Transverse colon (tissue), 4 donors: Measurements from ENCODE around the gene ARRB1. TPM values are rescaled to one million over a fixed set of nuclear protein-coding genes. Genes with fewer than 3 reads are reported as not detected.
A peak's percentile ranks its signal among the peaks of the same experiment; 100 is the strongest.

ENCODE experiments used
- DNase-seq: peaks from one replicate; pipeline ENCODE4 v3.0.0-alpha.2; 2019
- H3K27ac ChIP-seq, 4 donors: fragments of 200-600 bp; sonication (generic); 2 replicates each; pipeline ENCODE4 v1.5.1; 2016 to 2018; ENCODE audit warnings: inconsistent platforms in 4 of 4
- H3K27me3 ChIP-seq: fragments of 200-600 bp; sonication (generic); 2 replicates; pipeline ENCODE4 v1.5.1; 2017; ENCODE audit warnings: inconsistent platforms
- H3K36me3 ChIP-seq, 4 donors: fragments of 200-600 bp; sonication (generic); 2 replicates each; pipeline ENCODE4 v1.5.1; 2017 to 2019; ENCODE audit warnings: inconsistent platforms in 4 of 4
- H3K4me1 ChIP-seq, 4 donors: fragments of 200-600 bp; sonication (generic); 2 replicates each; pipeline ENCODE4 v1.5.1; 2017 to 2020; ENCODE audit warnings: inconsistent platforms in 4 of 4
- H3K4me3 ChIP-seq, 4 donors: fragments of 200-600 bp; sonication (generic); 1 replicate in 1 of 4; 2 replicates in 3 of 4; pipeline versions ENCODE4 v1.5.1 to v1.6.1; 2017 to 2019; ENCODE audit warnings: inconsistent platforms in 4 of 4
- H3K9me3 ChIP-seq, 2 donors: fragments of 200-600 bp; sonication (generic); 2 replicates each; pipeline ENCODE4 v1.5.1; 2017 to 2019; ENCODE audit warnings: inconsistent platforms in 2 of 2
- CTCF ChIP-seq, 5 experiments: fragments of 200-600 bp in 3 of 5; fragments of 450-650 bp in 2 of 5; sonication (generic) in 3 of 5; IDR thresholded peaks; 1 replicate in 2 of 5; 2 replicates in 3 of 5; pipeline ENCODE4 v1.5.1; 2016 to 2017; ENCODE audit warnings: antibody characterized with exemption in 5 of 5, inconsistent platforms in 3 of 5, mild to moderate bottlenecking in 2 of 5, moderate library complexity in 1 of 5
- EP300 ChIP-seq: sonication (generic); formaldehyde crosslinking; IDR thresholded peaks from one replicate; pipeline ENCODE4 v1.6.1; 2017; ENCODE audit warnings: antibody characterized with exemption, low read depth
- POLR2A ChIP-seq: fragments of 450-650 bp; IDR thresholded peaks from one replicate; pipeline ENCODE4 v1.6.1; 2016; ENCODE audit warnings: antibody characterized with exemption, mild to moderate bottlenecking, moderate library complexity
- POLR2AphosphoS5 ChIP-seq, 3 donors: sonication (generic); formaldehyde crosslinking; IDR thresholded peaks; one replicate each; pipeline ENCODE4 v1.6.1; 2016; ENCODE audit warnings: antibody characterized with exemption in 3 of 3
- WGBS, 2 donors: methylation state at CpG; one replicate each; pipeline ENCODE4 v1.1.5; 2018; ENCODE audit warnings: low coverage in 1 of 2; 5-methylcytosine and 5-hydroxymethylcytosine counted together
- in situ Hi-C, 4 donors: fragments of 200-750 bp; cut with MboI; loops; one replicate each; pipeline versions ENCODE4 v1.15.0 to v1.15.1; 2017; ENCODE audit warnings: low sequenced_read_pairs in 3 of 4, low pct_ligation_motif_present in 1 of 4, low pct_unique_long_range_greater_than_20kb in 1 of 4
- intact Hi-C: fragments of 100-400 bp; cut with DNase I; formaldehyde crosslinking; loops from one replicate; pipeline ENCODE4 v1.15.1; 2023; ENCODE audit warnings: low total_unique reads
- total RNA-seq, 4 donors: library from RNA; depleted of rRNA; stranded (reverse); fragments of >200 nt; gene quantifications; one replicate each; pipeline ENCODE4 v1.1.0, GENCODE V29; 2016

The ARRB1 gene
- total RNA-seq, 4 donors from 2014 or later, result 55.7 to 88.2 (median 78.0) TPM

GRCh38 chr11:75375626-75376025 is 24.2 kb upstream of the ARRB1 start:
- intact Hi-C loops, result no loop called here
- no peak for TF ChIP-seq POLR2AphosphoS5 (IDR thresholded peaks at IDR 0.05)
- no peak for TF ChIP-seq POLR2A
- TF ChIP-seq EP300, result no peak
- TF ChIP-seq CTCF (IDR thresholded peaks at IDR 0.05), result no peak
- no peaks in the 10 kb centered on the region for H3K36me3 ChIP-seq

GRCh38 chr11:75374646-75375045 is 23.2 kb upstream of the ARRB1 start:
- WGBS, 2 donors, result 89 to 93% methylated on average over 3 to 4 of the region's 4 CpGs
- Histone ChIP-seq H3K9me3 (no peaks in the 10 kb centered on the region), H3K4me1 (peaks cover 12 to 37% (median 22%) of the 10 kb centered on the region in 4 donors), H3K36me3 (no peaks in the 10 kb centered on the region), H3K27ac (no peak overlapping the region), H3K4me3 (no peak overlapping the region), H3K27me3 (no peaks in the 10 kb centered on the region)
- no peak for TF ChIP-seq EP300
- no peak for TF ChIP-seq POLR2A
- no peak for TF ChIP-seq CTCF (IDR thresholded peaks at IDR 0.05)
- TF ChIP-seq POLR2AphosphoS5 (IDR thresholded peaks at IDR 0.05), result no peak
- DNase-seq, result no peak
- intact Hi-C loops, result loop anchor here (1.0 kb wide), 1 partner anchor 26 kb away; no protein-coding TSS in a partner anchor
- in situ Hi-C loops, result no loop called here

More at GRCh38 chr11:75375626-75376025, 24.2 kb upstream of the ARRB1 start:
- peaks cover 12 to 39% (median 20%) of the 10 kb centered on the region in 4 donors for H3K4me1 ChIP-seq
- in situ Hi-C loops, result no loop called here
- H3K9me3 ChIP-seq, result no peaks in the 10 kb centered on the region
- DNase-seq, result no peak
- no peaks in the 10 kb centered on the region for H3K27me3 ChIP-seq
- WGBS, 2 donors, result 75 to 100% methylated on average over 4 to 8 of the region's 8 CpGs
- no peak overlapping the region for H3K27ac ChIP-seq
- H3K4me3 ChIP-seq, result no peak overlapping the region

GRCh38 chr11:75373201-75373600 is 21.7 kb upstream of the ARRB1 start:
- WGBS, 2 donors, result 82 to 85% methylated on average over 8 of the region's 8 CpGs
- Histone ChIP-seq H3K9me3 (no peaks in the 10 kb centered on the region), H3K4me1 (peaks cover 12 to 34% (median 24%) of the 10 kb centered on the region in 4 donors), H3K27me3 (no peaks in the 10 kb centered on the region), H3K27ac (peak overlapping the region; percentile 70 to 83 (median 79)), H3K4me3 (no peak overlapping the region), H3K36me3 (no peaks in the 10 kb centered on the region)
- TF ChIP-seq EP300 (no peak), POLR2AphosphoS5 (IDR thresholded peaks at IDR 0.05) (no peak), POLR2A (no peak), CTCF (IDR thresholded peaks at IDR 0.05) (no peak)
- in situ Hi-C loops, result no loop called here
- DNase-seq, result no peak
- intact Hi-C loops, result no loop called here

GRCh38 chr11:75371949-75372876 is 20.8 kb upstream of the ARRB1 start:
- Histone ChIP-seq H3K36me3 (no peaks in the 10 kb centered on the region), H3K4me3 (peak overlapping the region in 1 of 4 donors; percentile 31), H3K4me1 (peaks cover 12 to 34% (median 24%) of the 10 kb centered on the region in 4 donors), H3K9me3 (no peaks in the 10 kb centered on the region), H3K27me3 (no peaks in the 10 kb centered on the region), H3K27ac (peak overlapping the region; percentile 70 to 83 (median 79))
- in situ Hi-C loops, result no loop called here
- DNase-seq, result peak; percentile 39
- TF ChIP-seq EP300, result no peak
- no peak for TF ChIP-seq CTCF (IDR thresholded peaks at IDR 0.05)
- TF ChIP-seq POLR2AphosphoS5 (IDR thresholded peaks at IDR 0.05), result peak in 2 of 3 donors; percentile 35 to 70
- no peak for TF ChIP-seq POLR2A
- 24 to 32% methylated on average over 4 to 8 of the region's 8 CpGs for WGBS, 2 donors
- intact Hi-C loops, result no loop called here
